HG03095 (cell line): Measurements from ENCODE around the gene SYT9.
"Not testable (repeated sequence)": the region's sequence is repeated elsewhere in the genome, so short reads cannot be mapped to it uniquely, and the experiment has no call there.

Experiments
- ATAC-seq: cut with Tn5 transposase; IDR thresholded peaks from one replicate; pipeline ENCODE4 v1.9.1; 2021; ENCODE audit warnings: moderate library complexity; ENCODE audit not compliant: unreplicated experiment

Gene SYT9

GRCh38 chr11:7499081-7499480 lies 247.4 kb downstream of the SYT9 start:
- ATAC-seq: no peak

GRCh38 chr11:7500251-7500650 lies 248.5 kb downstream of the SYT9 start:
- no peak for ATAC-seq

GRCh38 chr11:7501251-7501650 lies 249.5 kb downstream of the SYT9 start:
- no peak for ATAC-seq

- ATAC-seq: peak; percentile 53
These were observed 250.2 kb downstream of the SYT9 start for GRCh38 chr11:7501894-7502293.

GRCh38 chr11:7506243-7506642 lies 254.5 kb downstream of the SYT9 start:
- ATAC-seq: no peak

GRCh38 chr11:7508087-7508486 lies 256.4 kb downstream of the SYT9 start:
- ATAC-seq: no peak

GRCh38 chr11:7509966-7510365 lies 258.3 kb downstream of the SYT9 start:
- ATAC-seq: no peak

GRCh38 chr11:7511401-7511800 lies 259.7 kb downstream of the SYT9 start:
- no peak for ATAC-seq

- peak; percentile 73 for ATAC-seq
These were observed 261.0 kb downstream of the SYT9 start for GRCh38 chr11:7512525-7513233.

GRCh38 chr11:7513234-7514098 lies 261.8 kb downstream of the SYT9 start, which contains the start of gene PPFIBP2:
Gene PPFIBP2, plus strand, starts transcription at chr11:7513999. Its CDS starts 35,477 bp downstream, at chr11:7549476.
- ATAC-seq: peak; percentile 63

GRCh38 chr11:7514099-7514591 lies 262.4 kb downstream of the SYT9 start:
- ATAC-seq: no peak

GRCh38 chr11:7515447-7515886 lies 263.8 kb downstream of the SYT9 start:
- no peak for ATAC-seq

- ATAC-seq: no peak
These were observed 264.8 kb downstream of the SYT9 start for GRCh38 chr11:7516475-7516874.

- ATAC-seq: not testable (repeated sequence)
These were observed 266.0 kb downstream of the SYT9 start for GRCh38 chr11:7517743-7518142.
